Activated CD8-positive, alpha-beta T cell treated with anti-CD3 and anti-CD28 coated beads for 36 hours (primary cell): ENCODE measurements around the gene ITGB6. TPM values are rescaled to one million over a fixed set of nuclear protein-coding genes. Genes with fewer than 3 reads are reported as not detected.

ENCODE experiments used
- ATAC-seq: fragments of 200-7000 bp; cut with Tn5 transposase; one replicate; pipeline ENCODE4 v1.10.0; 2021; ENCODE audit warnings: mild to moderate bottlenecking, moderate library complexity
- CTCF ChIA-PET: fragments of 350-600 bp; sonication (Branson Sonifier 250); formaldehyde crosslinking; loops from one replicate; lab custom pipeline; 2021; ENCODE audit warnings: antibody characterized with exemption; lab: Charles Lee
- POLR2A ChIA-PET: fragments of 350-600 bp; sonication (Branson Sonifier 250); formaldehyde crosslinking; loops from one replicate; lab custom pipeline; 2021; ENCODE audit warnings: antibody characterized with exemption; lab: Charles Lee
- DNase-seq: peaks from one replicate; pipeline ENCODE4 v3.0.0-alpha.2; 2020
- H3K27ac Mint-ChIP-seq: one replicate; pipeline ENCODE4 v1.8.0; 2021; ENCODE audit warnings: mild to moderate bottlenecking, mixed read lengths
- H3K27me3 Mint-ChIP-seq: one replicate; pipeline ENCODE4 v1.8.0; 2021; ENCODE audit warnings: mixed read lengths
- H3K36me3 Mint-ChIP-seq: one replicate; pipeline ENCODE4 v1.8.0; 2021; ENCODE audit warnings: low read depth, mixed read lengths
- H3K4me1 Mint-ChIP-seq: one replicate; pipeline ENCODE4 v1.8.0; 2021; ENCODE audit warnings: low read depth, mixed read lengths
- H3K4me3 Mint-ChIP-seq: one replicate; pipeline ENCODE4 v1.8.0; 2021; ENCODE audit warnings: mild to moderate bottlenecking, moderate library complexity, mixed read lengths
- H3K9me3 Mint-ChIP-seq: one replicate; pipeline ENCODE4 v1.8.0; 2021; ENCODE audit warnings: mixed read lengths
- intact Hi-C: fragments of 100-400 bp; cut with micrococcal nuclease; formaldehyde crosslinking; loops from one replicate; pipeline ENCODE4 v1.10.0; 2022
- total RNA-seq, 2 experiments: library from RNA; stranded (reverse); gene quantifications; one replicate each; pipeline ENCODE4 v1.2.3, GENCODE V29; 2021
- TF ChIP-seq, protein P1 (sequence below): fragments of 200-600 bp; IDR thresholded peaks from one replicate; pipeline ENCODE4 v1.8.0; 2022; ENCODE audit warnings: antibody characterized with exemption, mild to moderate bottlenecking

The ITGB6 gene
- total RNA-seq, 2 experiments from 2014 or later: not detected

DNA sequence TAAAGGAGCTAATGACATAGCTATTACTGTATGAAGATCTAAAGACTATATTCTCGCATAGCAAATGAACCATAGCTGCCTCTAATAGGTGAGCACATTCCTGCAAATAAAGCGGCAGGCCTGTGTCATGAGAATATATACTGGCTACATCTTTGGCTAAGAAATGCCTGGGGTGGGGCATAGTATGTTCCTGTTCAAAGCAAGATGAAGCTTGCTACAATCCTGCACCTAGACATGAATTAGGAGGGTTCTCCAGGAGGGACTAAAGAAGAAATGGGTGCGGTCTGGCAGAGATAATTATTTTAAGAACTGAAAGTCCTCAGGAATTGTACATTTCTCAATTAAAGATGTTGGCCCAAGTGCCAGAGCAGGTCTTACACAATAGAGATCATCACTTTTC, 90.8 kb downstream of the ITGB6 start:
- H3K9me3 Mint-ChIP-seq: no peaks in the 10 kb centered on the region
- intact Hi-C loops: no loop called here

DNA sequence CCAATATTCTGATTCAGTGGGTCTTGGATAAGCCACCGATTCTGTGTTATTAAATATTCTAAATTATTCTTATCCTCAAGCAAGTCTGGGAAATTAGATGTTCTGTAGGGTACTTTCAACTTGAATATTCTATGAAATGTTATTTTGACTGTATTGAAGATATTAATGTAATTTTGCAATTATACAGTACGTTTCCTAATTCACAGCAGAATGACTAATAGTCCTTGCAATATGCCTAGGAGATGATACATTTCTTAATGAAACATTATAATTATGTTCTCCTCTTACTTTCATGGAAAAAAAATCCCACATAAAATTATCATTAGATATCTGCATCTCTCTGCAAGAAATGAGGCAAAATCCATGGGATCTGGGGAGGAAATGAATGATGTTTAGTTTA, 91.4 kb downstream of the ITGB6 start:
- no peak for ATAC-seq
- DNase-seq: no peak
- H3K4me3 Mint-ChIP-seq: no peak overlapping the region
- H3K36me3 Mint-ChIP-seq: no peaks in the 10 kb centered on the region
- H3K4me1 Mint-ChIP-seq: no peaks in the 10 kb centered on the region
- ChIA-PET POLR2A (no interaction called here), CTCF (interaction anchor here (1.3 to 3.5 kb wide), 8 partner anchors 12 to 1162 kb away, joined by 3 to 33 read pairs (median 10); no protein-coding TSS in a partner anchor)
- H3K9me3 Mint-ChIP-seq: no peaks in the 10 kb centered on the region
- TF ChIP-seq, protein P1, sequence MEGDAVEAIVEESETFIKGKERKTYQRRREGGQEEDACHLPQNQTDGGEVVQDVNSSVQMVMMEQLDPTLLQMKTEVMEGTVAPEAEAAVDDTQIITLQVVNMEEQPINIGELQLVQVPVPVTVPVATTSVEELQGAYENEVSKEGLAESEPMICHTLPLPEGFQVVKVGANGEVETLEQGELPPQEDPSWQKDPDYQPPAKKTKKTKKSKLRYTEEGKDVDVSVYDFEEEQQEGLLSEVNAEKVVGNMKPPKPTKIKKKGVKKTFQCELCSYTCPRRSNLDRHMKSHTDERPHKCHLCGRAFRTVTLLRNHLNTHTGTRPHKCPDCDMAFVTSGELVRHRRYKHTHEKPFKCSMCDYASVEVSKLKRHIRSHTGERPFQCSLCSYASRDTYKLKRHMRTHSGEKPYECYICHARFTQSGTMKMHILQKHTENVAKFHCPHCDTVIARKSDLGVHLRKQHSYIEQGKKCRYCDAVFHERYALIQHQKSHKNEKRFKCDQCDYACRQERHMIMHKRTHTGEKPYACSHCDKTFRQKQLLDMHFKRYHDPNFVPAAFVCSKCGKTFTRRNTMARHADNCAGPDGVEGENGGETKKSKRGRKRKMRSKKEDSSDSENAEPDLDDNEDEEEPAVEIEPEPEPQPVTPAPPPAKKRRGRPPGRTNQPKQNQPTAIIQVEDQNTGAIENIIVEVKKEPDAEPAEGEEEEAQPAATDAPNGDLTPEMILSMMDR: no peak
- intact Hi-C loops: no loop called here
- H3K27me3 Mint-ChIP-seq: peaks cover 8% of the 10 kb centered on the region
- no peak overlapping the region for H3K27ac Mint-ChIP-seq

More for the DNA sequence above, 90.8 kb downstream of the ITGB6 start:
- Mint-ChIP-seq H3K27ac (no peak overlapping the region), H3K27me3 (peaks cover 11% of the 10 kb centered on the region), H3K4me1 (no peaks in the 10 kb centered on the region), H3K4me3 (no peak overlapping the region), H3K36me3 (no peaks in the 10 kb centered on the region)
- ChIA-PET POLR2A (no interaction called here), CTCF (interaction anchor here (0.9 to 3.5 kb wide), 27 partner anchors 8 to 1162 kb away, joined by 3 to 33 read pairs (median 6); no protein-coding TSS in a partner anchor)
- DNase-seq: no peak
- TF ChIP-seq, protein P1: no peak
- no peak for ATAC-seq

DNA sequence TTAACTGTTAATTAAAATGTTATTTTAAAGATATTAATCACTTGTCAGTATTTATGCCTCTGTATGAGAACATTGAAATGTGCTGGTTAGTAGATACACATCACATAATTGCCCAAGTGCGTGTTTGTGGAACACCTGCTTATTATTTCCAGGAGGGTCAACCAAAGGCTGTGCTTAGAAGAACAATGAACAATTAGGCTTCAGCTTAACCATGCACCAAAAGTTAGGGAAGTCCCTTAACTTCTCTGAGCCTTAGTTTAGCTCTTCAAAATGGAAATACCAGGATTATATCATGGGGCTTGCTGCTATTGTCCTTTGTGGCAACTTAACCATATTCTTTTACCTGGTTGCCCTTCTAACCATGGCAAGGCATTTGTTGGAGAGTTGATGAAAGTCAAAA, 94.7 kb downstream of the ITGB6 start:
- ChIA-PET POLR2A (no interaction called here), CTCF (interaction anchor here (0.7 to 1.2 kb wide), 2 partner anchors 626 to 958 kb away, joined by 3 to 4 read pairs; no protein-coding TSS in a partner anchor)
- peaks cover 12% of the 10 kb centered on the region for H3K27me3 Mint-ChIP-seq
- no peaks in the 10 kb centered on the region for H3K4me1 Mint-ChIP-seq
- TF ChIP-seq, protein P1: no peak
- H3K27ac Mint-ChIP-seq: no peak overlapping the region
- no peak for ATAC-seq
- intact Hi-C loops: no loop called here
- no peaks in the 10 kb centered on the region for H3K9me3 Mint-ChIP-seq
- no peaks in the 10 kb centered on the region for H3K36me3 Mint-ChIP-seq
- H3K4me3 Mint-ChIP-seq: no peak overlapping the region
- DNase-seq: no peak

DNA sequence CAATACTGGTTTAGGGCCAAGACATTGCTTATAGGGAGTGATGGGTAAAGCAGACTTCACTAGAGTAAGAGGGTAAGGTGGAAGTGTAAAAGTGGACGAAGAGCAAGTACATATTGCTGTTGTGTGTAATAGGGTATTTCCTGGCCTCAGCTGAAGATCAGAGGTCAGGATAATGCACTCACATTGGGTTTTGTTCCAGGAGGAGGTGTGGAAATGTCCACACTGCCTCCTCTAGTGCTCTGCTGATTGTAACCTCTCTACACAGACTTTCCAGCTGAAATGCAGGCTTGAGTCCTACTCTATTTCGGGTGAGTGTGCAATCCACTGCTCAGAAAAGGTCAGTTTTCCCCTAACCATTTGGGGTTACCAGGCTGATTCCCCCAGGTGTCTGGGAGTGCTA, 96.0 kb downstream of the ITGB6 start:
- intact Hi-C loops: no loop called here
- no peaks in the 10 kb centered on the region for H3K9me3 Mint-ChIP-seq
- TF ChIP-seq, protein P1: no peak
- no peak overlapping the region for H3K27ac Mint-ChIP-seq
- ChIA-PET POLR2A (no interaction called here), CTCF (no interaction called here)
- no peak for DNase-seq
- no peaks in the 10 kb centered on the region for H3K4me1 Mint-ChIP-seq
- no peaks in the 10 kb centered on the region for H3K36me3 Mint-ChIP-seq
- no peak overlapping the region for H3K4me3 Mint-ChIP-seq
- ATAC-seq: no peak
- peaks cover 9% of the 10 kb centered on the region for H3K27me3 Mint-ChIP-seq

DNA sequence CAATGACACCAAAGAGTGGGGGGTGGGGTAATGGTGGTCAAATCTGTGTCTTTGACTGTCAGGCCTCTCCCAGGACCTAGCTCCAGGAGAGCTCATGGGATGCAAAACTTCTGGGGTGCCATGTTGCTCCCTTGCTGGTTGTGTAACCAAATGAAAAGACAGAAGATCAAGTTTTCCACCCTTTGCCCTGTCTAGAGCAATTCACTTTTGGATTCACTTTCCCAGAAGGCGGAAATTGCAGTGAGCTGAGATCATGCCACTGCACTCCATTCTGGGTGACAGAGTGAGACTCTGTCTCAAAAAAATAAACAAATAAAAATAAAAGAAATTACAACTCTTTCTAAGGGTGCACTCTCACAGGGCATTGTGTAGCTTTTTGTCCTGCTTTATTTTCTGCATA, 102.7 kb downstream of the ITGB6 start:
- CTCF ChIA-PET: interaction anchor here (0.9 to 4.5 kb wide), 8 partner anchors 8 to 967 kb away, joined by 3 to 22 read pairs (median 6); no protein-coding TSS in a partner anchor
- ATAC-seq (no peak), DNase-seq (no peak)
- intact Hi-C loops: no loop called here
- TF ChIP-seq, protein P1: no peak
- Mint-ChIP-seq H3K9me3 (peaks cover 12% of the 10 kb centered on the region), H3K4me3 (no peak overlapping the region), H3K4me1 (peaks cover 4% of the 10 kb centered on the region), H3K27me3 (peaks cover 9% of the 10 kb centered on the region), H3K27ac (no peak overlapping the region), H3K36me3 (peaks cover 3% of the 10 kb centered on the region)
- POLR2A ChIA-PET: no interaction called here
